ENCODE measurements around the gene TSFM. TPM values are rescaled to one million over a fixed set of nuclear protein-coding genes. Genes with fewer than 3 reads are reported as not detected.

Gene TSFM
- total RNA-seq, 4 donors from 2014 or later, result 29.6 to 41.6 (median 34.5) TPM

DNA sequence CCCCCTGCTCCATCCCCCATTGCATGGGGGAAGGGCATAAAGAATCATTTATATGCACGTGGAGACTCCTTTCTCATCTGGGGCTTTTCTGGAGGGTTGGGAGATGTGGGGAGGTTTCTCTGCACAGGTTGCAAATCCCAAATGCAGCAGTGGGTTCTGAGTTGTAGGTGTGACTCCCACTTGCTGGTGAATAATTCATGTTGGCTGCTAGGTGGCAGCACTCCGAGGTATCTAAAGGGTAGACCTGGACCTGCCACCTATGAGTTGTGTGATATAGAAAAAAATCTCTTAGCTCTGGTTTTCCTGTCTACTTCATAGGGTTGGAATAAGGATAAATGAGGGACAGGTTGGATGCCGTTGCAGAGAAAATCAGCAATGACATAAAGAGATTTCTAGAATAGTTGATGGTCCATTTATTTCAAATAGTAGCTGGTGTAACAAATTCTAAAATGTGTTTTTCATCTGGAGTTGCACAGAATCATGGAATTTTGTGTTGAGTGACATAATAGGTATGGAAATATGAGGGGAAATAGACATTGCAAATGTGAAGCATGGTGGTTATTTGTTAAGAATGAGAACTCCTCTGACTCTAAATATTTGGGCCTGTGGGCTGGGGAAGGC lies 23.1 kb upstream of the TSFM start:
- H3K4me3 ChIP-seq (ENCODE audit: low read depth, poor library complexity, severe bottlenecking), result no peak overlapping the region
- TF ChIP-seq, protein P1, sequence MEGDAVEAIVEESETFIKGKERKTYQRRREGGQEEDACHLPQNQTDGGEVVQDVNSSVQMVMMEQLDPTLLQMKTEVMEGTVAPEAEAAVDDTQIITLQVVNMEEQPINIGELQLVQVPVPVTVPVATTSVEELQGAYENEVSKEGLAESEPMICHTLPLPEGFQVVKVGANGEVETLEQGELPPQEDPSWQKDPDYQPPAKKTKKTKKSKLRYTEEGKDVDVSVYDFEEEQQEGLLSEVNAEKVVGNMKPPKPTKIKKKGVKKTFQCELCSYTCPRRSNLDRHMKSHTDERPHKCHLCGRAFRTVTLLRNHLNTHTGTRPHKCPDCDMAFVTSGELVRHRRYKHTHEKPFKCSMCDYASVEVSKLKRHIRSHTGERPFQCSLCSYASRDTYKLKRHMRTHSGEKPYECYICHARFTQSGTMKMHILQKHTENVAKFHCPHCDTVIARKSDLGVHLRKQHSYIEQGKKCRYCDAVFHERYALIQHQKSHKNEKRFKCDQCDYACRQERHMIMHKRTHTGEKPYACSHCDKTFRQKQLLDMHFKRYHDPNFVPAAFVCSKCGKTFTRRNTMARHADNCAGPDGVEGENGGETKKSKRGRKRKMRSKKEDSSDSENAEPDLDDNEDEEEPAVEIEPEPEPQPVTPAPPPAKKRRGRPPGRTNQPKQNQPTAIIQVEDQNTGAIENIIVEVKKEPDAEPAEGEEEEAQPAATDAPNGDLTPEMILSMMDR (IDR thresholded peaks at IDR 0.05), result no peak
- no peak for TF ChIP-seq POLR2A (IDR thresholded peaks at IDR 0.05)
- WGBS, 2 donors, result 31 to 35% methylated on average over 3 of the region's 3 CpGs
- intact Hi-C loops (cut with DNase I; ENCODE audit: low total_unique reads), result no loop called here
- DNase-seq (ENCODE audit: low spot score in 2 of 2), result no peak

DNA sequence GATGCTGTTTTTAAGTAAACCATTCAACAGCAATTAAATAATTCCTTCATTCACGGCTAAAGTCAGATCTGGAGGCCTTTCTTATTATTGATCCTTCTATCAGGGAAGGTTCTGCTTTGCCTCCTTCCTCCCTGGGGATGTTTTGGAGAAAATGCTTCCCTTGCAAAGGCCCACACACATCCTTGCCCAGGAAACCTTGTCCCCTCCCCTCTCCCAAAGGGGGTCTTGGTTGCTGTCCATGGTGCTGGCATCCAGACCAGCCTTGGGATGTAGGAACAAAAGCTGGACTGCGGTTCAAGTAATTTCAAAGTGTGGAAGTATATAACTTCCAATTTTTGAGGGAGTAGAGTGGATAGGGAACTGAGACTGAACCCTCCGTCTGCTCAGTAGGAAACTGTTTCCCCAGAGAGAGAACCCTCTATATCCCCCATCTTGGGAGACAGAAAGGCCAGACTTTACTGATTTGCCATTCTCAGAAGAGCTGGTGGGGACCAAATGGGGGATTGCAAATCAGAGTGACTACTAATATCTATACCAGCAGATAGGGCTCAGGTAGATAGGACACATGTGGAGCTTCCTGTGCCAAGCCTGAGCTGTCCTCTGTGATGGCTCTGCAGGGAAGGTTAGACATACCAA lies 22.1 kb upstream of the TSFM start:
- no peak for DNase-seq (ENCODE audit: low spot score in 2 of 2)
- TF ChIP-seq, protein P1 (IDR thresholded peaks at IDR 0.05), result no peak
- no peak for TF ChIP-seq POLR2A (IDR thresholded peaks at IDR 0.05)
- intact Hi-C loops (cut with DNase I; ENCODE audit: low total_unique reads), result no loop called here
- H3K4me3 ChIP-seq (ENCODE audit: low read depth, poor library complexity, severe bottlenecking), result no peak overlapping the region
- 91 to 94% methylated on average over 3 of the region's 3 CpGs for WGBS, 2 donors

DNA sequence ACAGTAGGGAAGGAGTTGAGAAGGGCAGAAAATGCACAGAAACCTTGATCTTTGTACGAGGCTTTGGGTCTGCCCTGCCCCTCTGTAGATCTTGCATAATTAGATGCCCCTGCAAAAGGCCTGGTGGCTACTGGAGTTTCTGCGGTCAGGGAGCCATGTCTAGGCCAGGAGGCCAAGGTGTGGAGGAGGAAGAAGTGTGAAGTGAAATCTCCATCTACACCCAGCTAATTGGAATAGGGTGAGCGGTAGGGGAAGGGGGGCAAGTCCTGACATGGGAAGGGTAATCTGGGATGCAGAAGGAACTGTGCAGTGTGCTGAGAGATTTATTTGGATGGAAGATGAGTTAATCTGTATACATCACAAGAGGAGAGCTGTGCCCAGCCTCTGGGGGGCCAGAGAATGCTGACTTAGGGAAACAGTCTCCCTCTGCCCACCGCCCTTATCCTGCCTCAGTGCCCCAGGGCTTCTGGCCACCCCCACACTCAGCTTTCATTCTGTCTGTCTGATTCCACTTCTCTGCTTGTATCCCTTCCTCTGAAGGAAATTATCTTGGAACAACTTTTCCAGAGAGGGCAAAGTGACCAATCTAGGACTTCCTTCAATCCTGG lies 21.1 kb upstream of the TSFM start:
- 89 to 91% methylated on average over 4 of the region's 4 CpGs for WGBS, 2 donors
- intact Hi-C loops (cut with DNase I; ENCODE audit: low total_unique reads), result no loop called here
- H3K4me3 ChIP-seq (ENCODE audit: low read depth, poor library complexity, severe bottlenecking), result no peak overlapping the region
- TF ChIP-seq POLR2A (IDR thresholded peaks at IDR 0.05), result no peak
- TF ChIP-seq, protein P1 (IDR thresholded peaks at IDR 0.05), result no peak
- DNase-seq (ENCODE audit: low spot score in 2 of 2), result no peak

DNA sequence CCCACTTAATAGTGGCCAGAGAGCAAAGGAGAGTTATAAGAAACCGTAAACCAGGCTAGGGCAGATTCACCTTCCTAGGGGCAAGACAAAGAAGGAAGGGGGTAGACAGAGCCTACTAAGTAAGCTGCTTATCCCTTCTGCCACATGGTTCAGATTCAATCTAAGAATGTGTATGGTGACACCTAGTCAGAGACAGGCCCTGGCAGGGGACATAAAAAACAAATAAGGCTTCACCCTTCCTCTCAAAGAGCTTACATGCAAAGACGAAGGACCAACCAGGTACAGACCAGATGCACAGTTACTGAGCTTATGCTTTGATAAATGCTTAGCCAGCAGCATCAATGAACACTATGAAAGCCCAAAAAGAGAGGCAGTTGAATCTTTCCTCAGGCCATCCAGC lies 20.1 kb upstream of the TSFM start:
- WGBS, 2 donors, result 92 to 98% methylated on average over 2 of the region's 2 CpGs
- TF ChIP-seq, protein P1 (IDR thresholded peaks at IDR 0.05), result no peak
- no peak for TF ChIP-seq POLR2A (IDR thresholded peaks at IDR 0.05)
- DNase-seq (ENCODE audit: low spot score in 2 of 2), result no peak
- no peak overlapping the region for H3K4me3 ChIP-seq (ENCODE audit: low read depth, poor library complexity, severe bottlenecking)
- intact Hi-C loops (cut with DNase I; ENCODE audit: low total_unique reads), result no loop called here

DNA sequence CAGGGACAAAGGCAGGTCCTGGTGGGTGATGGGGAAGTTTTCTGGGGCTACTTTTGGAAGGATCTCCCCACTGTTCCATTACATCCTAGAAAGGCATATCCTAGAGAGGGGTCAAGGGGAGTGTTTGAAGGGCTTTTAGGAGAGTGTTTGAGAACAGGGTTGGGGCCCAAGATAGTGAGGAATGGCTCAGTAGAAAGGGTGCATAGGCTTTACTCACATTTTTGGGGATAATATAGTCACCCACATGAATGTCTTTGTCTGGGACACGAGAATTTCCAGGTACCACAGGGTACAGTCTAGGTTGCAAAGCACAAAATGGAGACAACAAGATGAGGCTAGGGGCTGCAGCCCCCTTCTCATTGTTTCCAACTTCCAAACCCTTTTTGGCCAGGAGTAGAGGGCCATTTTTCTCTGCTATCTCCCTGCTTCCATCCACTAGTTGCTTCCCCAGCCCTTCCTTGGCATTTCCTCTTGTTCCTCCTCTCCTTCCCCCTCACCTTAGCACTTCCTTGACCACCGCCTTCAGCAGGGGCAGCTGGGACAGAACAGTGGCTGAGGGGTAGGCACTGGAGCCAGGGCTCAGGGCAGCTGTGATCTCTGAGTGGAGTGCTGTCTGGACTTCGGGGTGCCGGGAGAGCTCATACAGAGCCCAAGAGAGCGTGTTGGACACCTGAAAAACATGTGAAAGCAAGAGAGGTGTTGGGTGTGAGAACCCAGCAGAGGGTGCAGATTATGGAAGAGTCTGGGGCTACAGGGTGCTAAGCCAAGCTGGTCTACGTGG lies 18.5 kb upstream of the TSFM start:
- TF ChIP-seq POLR2A (IDR thresholded peaks at IDR 0.05), result no peak
- TF ChIP-seq, protein P1 (IDR thresholded peaks at IDR 0.05), result no peak
- intact Hi-C loops (cut with DNase I; ENCODE audit: low total_unique reads), result no loop called here
- WGBS, 2 donors, result 83 to 89% methylated on average over 6 of the region's 6 CpGs
- no peak overlapping the region for H3K4me3 ChIP-seq (ENCODE audit: low read depth, poor library complexity, severe bottlenecking)
- no peak for DNase-seq (ENCODE audit: low spot score in 2 of 2)

All from lower leg skin (tissue), 4 donors.